GM10266 (cell line): ENCODE measurements around the gene SHMT1.
"Not testable (repeated sequence)": the region's sequence is repeated elsewhere in the genome, so short reads cannot be mapped to it uniquely, and the experiment has no call there.

ENCODE experiments used
- DNase-seq: peaks from one replicate; pipeline ENCODE4 v3.0.0; 2012; ENCODE audit errors: extremely low spot score
- CTCF ChIP-seq: IDR thresholded peaks from 2 replicates; pipeline ENCODE4 v1.5.1; 2012; ENCODE audit warnings: mild to moderate bottlenecking, low read depth; ENCODE audit not compliant: control insufficient read depth, insufficient read depth; ENCODE audit errors: missing control alignments

Gene SHMT1

DNA sequence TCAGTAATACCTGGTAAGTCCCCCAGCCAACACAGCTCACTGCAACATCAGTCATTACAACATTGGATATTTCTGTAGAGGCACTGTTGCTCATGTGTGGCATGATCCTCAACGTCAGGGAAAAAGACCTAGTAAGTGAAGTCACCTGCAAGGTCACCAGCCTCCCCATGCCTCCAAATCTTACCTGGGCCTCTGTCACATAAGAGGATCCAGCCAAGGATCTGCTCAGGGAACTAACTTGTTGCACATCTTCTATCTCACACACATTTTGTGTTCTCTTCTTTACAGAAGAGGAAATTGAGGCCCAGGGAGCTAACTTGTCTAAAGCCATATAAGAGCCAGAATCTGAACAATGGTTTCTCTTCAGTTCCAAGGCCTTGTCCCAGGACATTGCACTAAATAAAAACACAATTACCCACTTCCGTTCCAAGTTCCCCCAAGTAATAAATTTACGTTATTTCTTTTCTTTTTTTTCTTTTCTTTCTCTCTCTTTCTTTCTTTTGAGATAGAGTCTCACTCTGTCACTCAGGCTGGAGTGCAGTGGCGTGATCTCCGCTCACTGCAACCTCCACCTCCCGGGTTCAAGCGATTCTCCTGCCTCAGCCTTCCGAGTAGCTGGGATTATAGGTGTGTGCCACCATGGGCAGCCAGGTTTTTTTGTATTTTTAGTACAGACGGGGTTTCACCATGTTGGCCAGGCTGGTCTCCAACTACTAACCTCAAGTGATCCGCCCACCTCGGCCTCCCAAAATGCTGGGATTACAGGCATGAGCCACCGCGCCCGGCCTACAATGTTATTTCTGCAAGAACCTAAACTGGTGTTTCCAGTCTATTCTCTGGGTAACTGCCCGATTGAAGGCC, 1.3 kb downstream of the SHMT1 start:
- no peak for DNase-seq
- TF ChIP-seq CTCF: no peak

DNA sequence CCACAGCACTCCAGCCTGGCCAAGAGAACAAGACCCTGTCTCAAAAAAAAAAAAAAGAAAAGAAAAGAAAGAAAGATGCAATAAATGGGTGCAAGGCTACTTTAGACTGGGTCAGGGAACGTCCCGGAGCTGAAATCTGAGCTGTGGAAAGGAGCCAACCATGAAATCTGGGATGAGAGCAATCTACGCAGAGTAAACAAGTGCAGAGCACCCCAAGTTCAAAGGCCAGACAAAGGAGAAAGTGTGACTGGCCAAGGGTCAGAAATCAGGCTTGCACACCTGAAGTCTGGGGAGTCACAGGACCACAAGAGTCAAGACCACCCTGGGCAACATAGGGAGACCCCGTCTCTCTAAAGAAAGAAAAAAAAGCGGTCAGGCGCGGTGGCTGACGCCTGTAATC, 2.8 kb downstream of the SHMT1 start:
- no peak for TF ChIP-seq CTCF
- no peak for DNase-seq

GRCh38 chr17:18356624-18357023, 6.7 kb downstream of the SHMT1 start:
- DNase-seq: no peak
- TF ChIP-seq CTCF: no peak

DNA sequence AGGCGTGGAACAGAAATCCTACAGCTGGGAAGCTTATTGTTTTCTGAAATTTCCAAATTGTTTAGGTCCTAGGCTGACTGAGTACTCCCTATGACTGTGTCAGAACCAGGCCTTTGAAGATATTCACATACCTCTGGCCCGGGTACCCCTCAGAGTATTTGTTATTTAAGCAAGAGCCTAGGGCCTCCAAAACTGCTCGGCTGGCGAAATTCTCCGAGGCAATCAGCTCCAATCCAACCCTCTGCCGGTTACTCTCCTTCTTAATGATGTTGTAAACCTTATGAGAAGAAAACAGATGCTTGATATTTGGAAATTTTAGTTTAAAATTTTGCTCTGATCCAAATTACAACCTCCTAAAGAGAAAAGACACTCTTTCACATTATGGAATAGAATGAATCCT, 9.8 kb downstream of the SHMT1 start:
- TF ChIP-seq CTCF: no peak
- no peak for DNase-seq

DNA sequence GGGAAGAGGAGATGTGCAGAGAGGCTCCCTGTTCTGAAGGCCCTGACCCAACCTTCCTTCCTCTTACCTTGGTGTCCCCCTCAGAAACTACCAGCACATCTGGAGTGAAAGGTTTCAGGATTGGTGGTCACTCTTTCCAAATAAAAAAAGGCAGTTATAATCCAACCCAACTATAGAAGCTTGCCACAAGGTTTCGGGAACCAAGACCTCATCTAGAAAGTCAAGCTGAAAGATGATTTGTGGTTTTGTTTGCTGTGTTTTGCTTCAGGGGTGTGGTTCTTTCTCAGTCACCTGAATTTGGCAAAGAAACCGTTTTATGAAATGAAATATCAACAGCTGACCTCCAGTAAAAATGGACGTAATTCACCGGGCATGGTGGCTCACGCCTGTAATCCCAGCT, 19.3 kb downstream of the SHMT1 start:
- no peak for TF ChIP-seq CTCF
- no peak for DNase-seq

GRCh38 chr17:18339933-18340332, 23.4 kb downstream of the SHMT1 start:
- TF ChIP-seq CTCF: no peak
- DNase-seq: no peak

- DNase-seq: not testable (repeated sequence)
Measured at GRCh38 chr17:18338158-18338557, 25.2 kb downstream of the SHMT1 start.

DNA sequence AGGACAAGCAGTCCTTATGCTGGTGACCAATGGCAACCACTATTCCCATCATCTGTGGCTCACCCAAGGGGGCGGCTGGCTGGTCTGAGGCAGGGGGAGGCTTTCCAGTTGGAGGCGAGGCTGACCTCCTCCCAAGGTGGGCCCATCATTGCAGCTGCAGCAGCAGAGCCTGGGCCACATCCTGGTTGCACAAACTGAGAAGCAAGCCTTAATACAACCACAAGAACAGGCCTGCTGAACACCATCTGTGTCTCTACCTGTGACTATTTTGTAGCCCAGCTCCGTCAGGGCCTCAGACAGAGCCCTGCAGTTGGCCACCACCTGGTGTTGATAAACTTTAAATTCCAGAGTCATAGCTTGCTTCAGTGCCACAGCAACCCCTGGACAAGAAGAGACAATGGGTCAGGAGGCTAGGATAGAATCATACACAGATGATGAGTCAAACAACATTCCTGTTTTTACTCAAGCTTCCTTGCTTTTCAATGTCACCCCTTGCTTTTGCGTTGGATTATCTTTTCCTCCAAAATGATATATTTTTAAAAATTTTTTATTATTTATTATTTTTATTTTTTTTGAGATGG, 30.4 kb downstream of the SHMT1 start:
- no peak for TF ChIP-seq CTCF
- no peak for DNase-seq
